ENCODE measurements around the gene TMEM179.
"Not testable (repeated sequence)": the region's sequence is repeated elsewhere in the genome, so short reads cannot be mapped to it uniquely, and the experiment has no call there.

The TMEM179 gene

GRCh38 chr14:104585966-104586697 is 18.4 kb downstream of the TMEM179 start:
- no peak for DNase-seq

DNA sequence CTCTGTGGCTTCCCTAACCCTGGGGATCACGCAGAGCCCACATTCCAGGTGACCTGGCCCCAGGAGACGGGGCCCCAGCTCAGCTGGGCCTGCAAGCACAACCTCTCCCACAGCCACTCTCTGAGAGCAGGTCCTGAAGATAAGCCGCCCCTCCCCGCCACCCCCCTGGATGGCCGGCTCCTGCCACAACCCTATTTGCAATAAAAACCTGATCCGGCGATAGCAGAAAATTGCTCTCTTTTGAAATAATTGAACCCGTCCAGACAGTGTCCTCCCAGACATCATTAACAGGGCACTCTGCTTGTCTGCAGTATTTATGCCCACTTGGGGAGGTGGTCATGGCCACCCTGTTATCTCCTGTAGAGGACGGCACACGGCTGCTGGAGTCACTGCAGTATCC is 20.0 kb downstream of the TMEM179 start:
- no peak for DNase-seq

GRCh38 chr14:104583424-104584306 is 20.9 kb downstream of the TMEM179 start:
- DNase-seq, result no peak

GRCh38 chr14:104582662-104583061 is 21.9 kb downstream of the TMEM179 start:
- DNase-seq, result no peak

GRCh38 chr14:104582005-104582404 is 22.6 kb downstream of the TMEM179 start:
- DNase-seq, result no peak

DNA sequence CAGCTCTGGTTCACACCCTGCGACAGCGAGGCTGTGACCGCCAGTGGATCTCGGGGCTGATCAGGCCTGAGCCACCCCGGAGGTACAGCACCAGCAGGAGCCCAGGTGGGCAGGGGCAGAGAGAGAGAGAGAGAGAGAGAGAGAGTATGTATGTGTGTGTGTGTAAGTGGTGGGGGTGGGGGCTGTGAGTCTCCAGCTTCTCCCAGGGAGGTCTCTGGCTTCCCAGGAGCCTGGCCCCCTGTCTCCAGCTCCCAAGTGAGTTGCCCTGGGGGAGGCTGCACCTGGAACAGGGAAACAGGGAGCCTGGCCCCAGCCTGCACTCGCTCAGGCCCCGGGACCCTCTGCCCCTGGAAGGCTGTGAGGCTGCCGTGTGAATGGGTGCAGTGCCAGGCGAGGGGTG is 23.1 kb downstream of the TMEM179 start:
- no peak for DNase-seq

DNA sequence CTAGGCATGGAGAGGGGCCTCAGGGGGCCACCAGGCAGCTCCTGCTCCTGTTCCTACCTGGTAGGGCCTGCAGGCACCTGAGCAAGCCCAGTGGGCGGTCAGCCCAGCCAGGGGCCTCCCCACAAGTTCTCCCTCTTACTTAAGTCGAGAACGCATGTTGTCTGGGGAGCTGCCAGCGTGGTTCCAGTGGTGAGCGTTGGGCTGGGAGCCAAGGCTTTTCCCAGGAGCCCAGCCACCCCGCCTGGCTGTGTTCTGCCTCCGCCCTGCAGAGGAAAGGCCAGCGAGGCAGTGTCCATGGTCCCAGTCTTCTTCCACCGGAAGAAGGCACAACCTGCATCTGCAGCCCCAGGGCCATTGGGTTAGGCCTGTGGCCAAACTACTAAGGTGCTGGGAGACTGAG is 23.6 kb downstream of the TMEM179 start:
- no peak for DNase-seq

GRCh38 chr14:104579939-104580338 is 24.6 kb downstream of the TMEM179 start:
- not testable (repeated sequence) for DNase-seq

- DNase-seq, result no peak
Measured at GRCh38 chr14:104579507-104579906, 25.1 kb downstream of the TMEM179 start, which contains the start of gene C14orf180. TSS of gene C14orf180 (plus strand) at chr14:104579764. CDS start at chr14:104586431, 6,667 bp downstream.

DNA sequence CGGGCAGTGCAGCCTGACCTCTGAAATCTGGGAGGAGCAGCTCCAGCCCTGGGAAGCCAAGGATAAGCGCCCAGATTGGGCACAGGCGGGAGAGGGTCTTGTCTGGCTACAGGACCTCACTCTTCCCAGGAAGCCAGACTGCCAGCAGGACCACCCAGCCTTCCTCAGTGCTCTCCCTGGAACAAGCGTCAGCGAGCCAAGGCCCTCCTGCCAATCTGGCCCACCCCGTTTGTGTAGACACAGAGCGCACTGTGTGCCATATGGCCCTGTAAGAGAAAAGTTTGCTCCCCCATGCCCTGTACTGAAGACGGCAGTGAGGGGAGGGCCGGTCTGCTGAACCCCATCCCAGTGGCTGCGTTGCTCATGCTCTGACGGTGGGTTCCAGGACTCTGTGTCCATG is 26.3 kb downstream of the TMEM179 start:
- DNase-seq, result no peak

DNA sequence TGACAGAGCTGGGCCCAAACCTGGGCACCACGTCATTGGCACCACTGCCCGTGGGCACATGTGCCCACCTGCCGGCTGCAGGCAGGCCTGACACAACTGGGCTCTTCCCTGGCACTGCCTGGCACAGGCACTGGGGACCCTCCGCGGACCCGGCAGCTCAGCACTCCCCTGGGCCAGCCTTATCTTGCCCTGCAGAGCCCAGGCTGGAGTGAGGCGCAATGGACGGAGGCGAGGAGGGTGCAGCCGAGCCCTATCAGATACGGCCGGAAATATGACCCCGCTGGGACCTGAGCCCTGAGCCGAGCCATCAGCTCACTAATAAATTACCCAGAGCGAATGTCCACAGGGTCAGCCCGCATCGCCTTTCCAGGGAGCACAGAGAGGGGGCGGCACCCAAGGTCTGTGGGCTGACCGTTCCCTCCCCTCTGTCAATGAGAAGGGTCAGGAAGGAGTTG is 26.7 kb downstream of the TMEM179 start:
- no peak for DNase-seq

DNA sequence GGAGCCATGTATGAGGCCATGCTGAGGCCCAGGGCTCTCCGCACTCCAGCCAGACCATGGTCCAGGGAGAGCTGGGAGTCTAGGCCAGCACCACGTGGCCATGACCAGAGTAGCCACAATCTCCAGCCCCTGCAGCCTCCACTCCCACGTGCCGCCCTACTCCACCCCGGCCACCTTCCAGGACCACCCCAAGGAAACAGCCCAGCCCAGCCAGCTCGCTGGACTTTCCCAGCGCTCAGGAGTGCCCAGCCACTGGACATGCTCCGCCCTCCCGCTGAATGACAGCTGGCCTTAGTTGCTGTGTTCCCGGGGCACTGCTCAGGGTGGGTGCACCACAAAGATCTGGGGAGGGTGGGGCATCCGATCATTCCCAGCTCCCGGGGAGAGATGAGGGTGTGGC is 27.1 kb downstream of the TMEM179 start:
- DNase-seq, result no peak

- DNase-seq, result no peak
Measured at GRCh38 chr14:104576970-104577332, 27.6 kb downstream of the TMEM179 start.

DNA sequence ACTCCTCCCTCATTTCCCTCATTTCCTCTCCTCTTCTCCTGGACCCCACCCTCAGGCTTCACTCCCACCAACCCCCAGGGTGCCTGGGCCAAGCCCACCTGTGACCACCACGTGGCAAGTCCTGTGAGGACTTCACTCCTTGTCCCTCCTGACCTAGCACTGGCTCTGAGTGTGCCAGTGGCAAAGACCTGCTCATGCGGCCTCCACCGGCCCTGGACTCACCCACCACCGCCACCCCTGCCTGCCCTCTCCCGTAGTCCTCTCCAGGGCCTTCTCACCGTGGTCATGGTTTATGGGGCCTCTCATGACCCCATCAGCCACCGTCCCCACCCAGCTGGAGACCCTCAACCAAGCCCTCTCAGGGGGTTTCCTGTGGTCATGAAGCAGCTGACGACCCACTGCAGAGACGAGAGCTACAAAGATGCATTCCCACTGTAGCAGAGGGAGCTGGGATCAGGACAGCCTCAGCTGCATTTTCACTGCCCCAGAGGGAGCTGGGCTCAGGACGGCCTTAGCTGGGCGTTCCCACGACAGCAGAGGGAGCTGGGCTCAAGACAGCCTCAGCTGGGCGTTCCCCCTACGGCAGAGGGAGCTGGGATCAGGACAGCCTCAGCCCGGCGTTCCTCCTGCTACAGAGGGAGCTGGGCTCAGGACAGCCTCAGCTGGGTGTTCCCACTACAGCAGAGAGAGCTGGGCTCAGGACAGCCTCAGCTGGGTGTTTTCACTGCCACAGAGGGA is 28.2 kb downstream of the TMEM179 start:
- no peak for DNase-seq

DNA sequence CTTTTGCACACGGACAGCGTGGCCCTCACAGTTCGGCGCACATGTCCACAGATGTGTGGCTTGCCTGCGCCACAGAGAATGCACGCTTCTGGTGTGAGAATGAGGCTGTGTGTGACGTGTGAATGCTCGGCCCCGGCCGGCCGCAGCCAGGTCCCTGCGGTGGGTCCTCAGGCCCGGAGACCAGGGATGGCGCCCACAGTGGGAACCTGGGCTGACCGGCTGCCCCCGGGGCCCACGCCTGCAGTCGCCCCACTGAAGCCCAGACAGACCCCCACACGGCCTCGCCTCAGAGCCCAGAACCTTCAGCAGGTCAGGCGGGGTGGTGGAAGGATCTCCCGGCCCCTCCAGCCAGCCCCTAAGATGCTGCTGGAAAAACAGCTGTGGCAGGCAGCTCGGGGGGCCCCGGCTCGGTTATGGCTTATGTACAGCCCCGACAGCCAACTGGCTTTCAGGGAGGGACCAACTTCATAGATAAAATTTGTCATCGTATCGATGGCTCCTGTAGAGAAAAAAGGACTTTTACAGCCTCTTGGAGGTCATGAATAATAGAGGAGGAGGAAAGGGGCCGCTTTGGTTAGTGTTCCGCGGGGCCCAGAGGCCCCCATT is 29.5 kb downstream of the TMEM179 start:
- DNase-seq, result no peak

DNA sequence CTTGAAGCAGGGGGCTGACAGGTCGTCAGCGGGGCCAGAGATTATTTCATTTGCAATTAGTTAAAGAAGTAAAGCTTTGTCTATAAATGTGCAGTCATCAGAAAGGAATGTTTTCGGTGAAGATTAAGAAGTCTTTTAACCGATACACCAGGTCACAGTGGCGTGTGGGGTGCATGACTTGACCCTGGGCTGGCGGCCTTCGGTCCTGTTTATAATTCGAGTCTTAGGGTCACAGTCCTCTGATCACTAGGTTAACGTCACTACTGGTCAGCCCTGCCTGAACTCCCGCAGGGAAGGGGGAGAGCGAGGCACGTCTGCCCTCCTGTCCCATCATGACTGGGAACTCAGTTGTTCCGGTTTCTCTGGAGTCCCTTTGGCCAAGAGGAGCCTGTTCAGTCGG is 30.0 kb downstream of the TMEM179 start:
- DNase-seq, result no peak

DNA sequence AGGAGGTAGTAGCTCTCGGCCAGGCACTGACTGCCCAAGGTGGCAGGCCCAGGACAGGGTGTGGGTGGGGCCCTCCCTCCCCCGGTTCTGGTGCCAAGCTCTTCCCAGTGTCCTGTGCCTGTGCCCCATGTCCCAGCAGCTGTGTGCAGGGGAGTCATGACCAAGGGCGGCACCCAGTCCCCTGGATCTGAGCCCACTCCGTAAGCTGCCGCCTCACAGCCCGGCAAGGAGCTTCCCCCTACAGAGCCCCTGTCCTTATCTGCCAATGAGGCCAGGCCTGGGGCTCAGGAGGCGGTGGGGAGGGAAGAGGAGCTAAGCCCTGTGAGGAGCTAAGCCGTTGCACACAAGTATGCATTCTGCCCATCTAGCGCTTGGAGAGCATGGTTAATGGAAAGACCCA is 30.6 kb downstream of the TMEM179 start:
- no peak for DNase-seq

- DNase-seq, result no peak
Measured at GRCh38 chr14:104572668-104573067, 31.9 kb downstream of the TMEM179 start.

DNA sequence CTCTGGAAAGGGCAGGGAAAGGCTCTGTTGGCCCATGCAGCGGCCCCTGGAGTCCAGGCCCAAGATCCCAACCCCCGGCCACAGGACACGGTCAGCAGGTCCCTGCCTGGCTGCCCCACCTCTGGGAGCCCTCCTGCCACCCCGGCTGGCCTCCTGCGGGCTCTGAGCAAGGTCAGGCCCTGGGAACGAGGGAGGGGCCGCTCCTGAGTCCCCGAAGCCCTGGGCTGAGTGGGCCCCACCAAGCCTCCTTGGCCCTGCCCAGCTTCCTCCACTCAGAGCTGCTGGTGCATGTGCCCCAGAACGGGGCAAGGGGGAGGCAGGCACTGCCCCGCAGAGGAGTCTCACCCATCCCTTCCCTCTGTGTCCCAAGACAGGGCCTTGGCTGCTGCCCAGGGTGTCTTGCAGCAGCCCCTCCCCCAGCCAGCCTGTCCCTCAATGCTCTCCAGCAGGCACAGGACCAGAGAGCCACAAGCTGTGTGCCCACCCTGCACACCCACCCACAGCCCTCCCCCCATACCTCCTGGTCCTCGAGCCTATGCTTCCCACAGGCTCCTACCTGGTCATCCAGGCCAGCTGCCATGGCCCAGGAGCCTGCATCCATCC is 32.4 kb downstream of the TMEM179 start:
- DNase-seq, result no peak

DNA sequence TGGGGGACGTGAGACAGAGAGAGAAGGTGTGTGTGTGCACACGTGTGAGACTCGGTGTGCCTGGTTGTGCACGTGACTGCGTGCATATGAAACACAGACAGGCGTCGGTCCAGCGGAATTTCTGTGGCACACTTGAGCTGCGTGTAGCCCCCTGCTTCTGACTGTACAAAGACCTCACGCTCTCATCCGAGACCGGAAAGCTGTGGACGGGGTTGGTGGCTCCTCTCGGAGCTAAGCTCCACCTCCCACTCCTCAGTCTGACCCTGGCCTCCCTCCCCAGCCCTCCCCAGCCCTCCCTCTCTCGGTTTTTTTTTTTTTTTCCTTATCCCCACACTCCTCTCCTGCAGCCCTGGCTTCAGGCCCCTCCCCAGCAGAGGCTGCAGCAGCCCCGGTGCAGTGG is 33.3 kb downstream of the TMEM179 start:
- no peak for DNase-seq

DNA sequence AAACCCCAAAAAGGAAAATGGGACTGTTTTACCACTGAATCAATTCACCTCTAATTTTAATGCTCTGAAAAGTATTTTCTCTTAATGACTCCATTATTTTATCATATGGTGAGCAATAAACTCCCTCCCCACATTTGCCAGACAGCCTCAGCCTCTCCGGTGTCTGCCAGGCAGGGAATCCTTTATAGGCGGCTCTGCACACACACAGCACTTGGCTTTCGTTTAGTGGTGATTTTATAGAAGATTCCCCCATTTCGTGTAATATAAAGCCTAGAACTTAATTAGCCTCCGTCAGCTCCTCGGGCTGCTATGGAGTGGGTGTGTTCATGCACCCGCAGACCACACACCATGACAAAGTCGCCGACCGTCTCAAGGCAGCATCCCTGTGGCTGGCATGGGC is 35.1 kb downstream of the TMEM179 start:
- DNase-seq, result no peak

GRCh38 chr14:104568620-104569019 is 36.0 kb downstream of the TMEM179 start:
- DNase-seq, result no peak

GRCh38 chr14:104567957-104568225 is 36.7 kb downstream of the TMEM179 start:
- DNase-seq, result no peak

Measured in CD4-positive, alpha-beta T cell treated with Interferon gamma for 1 hour (primary cell).